Left ventricle myocardium inferior (tissue), 1 donor: ENCODE data around the gene ARRDC1. TPM values are rescaled to one million over a fixed set of nuclear protein-coding genes. Genes with fewer than 3 reads are reported as not detected.

ENCODE experiments used
- DNase-seq: peaks from one replicate; pipeline ENCODE4 v3.0.0-alpha.2; 2020
- H3K27ac ChIP-seq: fragments of 200-600 bp; replicated peaks from 2 replicates; pipeline ENCODE4 v1.8.0; 2021
- H3K27me3 ChIP-seq: fragments of 200-600 bp; 2 replicates; pipeline ENCODE4 v1.8.0; 2021; ENCODE audit warnings: low read depth
- H3K36me3 ChIP-seq: fragments of 200-600 bp; 2 replicates; pipeline ENCODE4 v1.8.0; 2021
- H3K4me1 ChIP-seq: fragments of 200-600 bp; 2 replicates; pipeline ENCODE4 v1.8.0; 2021
- H3K4me3 ChIP-seq: fragments of 200-600 bp; 2 replicates; pipeline ENCODE4 v1.8.0; 2021; ENCODE audit warnings: mild to moderate bottlenecking, moderate library complexity
- H3K9me3 ChIP-seq: fragments of 200-600 bp; replicated peaks from 2 replicates; pipeline ENCODE4 v1.8.0; 2021
- intact Hi-C: fragments of 100-400 bp; cut with micrococcal nuclease; formaldehyde crosslinking; loops from one replicate; pipeline ENCODE4 v1.11.0; 2022
- long read RNA-seq: library from polyadenylated mRNA; unstranded; transcript quantifications from one replicate; pipeline ENCODE4 v2.0.0, GENCODE V29; 2021
- total RNA-seq: library from RNA; stranded (reverse); fragmentation: NEBNext Ultra II Directional; extraction: Animal tissue kit (Norgen Biotek cat#: 25700); gene quantifications from one replicate; pipeline ENCODE4 v1.2.1, GENCODE V29; 2021
- TF ChIP-seq, protein P1 (sequence below): fragments of 200-600 bp; IDR thresholded peaks from 2 replicates; pipeline ENCODE4 v1.8.0; 2021; ENCODE audit warnings: antibody characterized with exemption, mild to moderate bottlenecking, borderline replicate concordance
- donor health status: DM: no; HTN: yes; CAD: no; lungs with severe emphysema.

The ARRDC1 gene, protein sequence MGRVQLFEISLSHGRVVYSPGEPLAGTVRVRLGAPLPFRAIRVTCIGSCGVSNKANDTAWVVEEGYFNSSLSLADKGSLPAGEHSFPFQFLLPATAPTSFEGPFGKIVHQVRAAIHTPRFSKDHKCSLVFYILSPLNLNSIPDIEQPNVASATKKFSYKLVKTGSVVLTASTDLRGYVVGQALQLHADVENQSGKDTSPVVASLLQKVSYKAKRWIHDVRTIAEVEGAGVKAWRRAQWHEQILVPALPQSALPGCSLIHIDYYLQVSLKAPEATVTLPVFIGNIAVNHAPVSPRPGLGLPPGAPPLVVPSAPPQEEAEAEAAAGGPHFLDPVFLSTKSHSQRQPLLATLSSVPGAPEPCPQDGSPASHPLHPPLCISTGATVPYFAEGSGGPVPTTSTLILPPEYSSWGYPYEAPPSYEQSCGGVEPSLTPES
- 16.2 TPM for total RNA-seq
- long read RNA-seq, transcript ARRDC1-201 (8 exons, 1,586 nt) = major isoform, 12 of 38 reads
- long read RNA-seq, partial matches to known transcripts = 16 of 38 reads
- long read RNA-seq, other reads (novel, unspliced or antisense) = 10 of 38 reads

DNA sequence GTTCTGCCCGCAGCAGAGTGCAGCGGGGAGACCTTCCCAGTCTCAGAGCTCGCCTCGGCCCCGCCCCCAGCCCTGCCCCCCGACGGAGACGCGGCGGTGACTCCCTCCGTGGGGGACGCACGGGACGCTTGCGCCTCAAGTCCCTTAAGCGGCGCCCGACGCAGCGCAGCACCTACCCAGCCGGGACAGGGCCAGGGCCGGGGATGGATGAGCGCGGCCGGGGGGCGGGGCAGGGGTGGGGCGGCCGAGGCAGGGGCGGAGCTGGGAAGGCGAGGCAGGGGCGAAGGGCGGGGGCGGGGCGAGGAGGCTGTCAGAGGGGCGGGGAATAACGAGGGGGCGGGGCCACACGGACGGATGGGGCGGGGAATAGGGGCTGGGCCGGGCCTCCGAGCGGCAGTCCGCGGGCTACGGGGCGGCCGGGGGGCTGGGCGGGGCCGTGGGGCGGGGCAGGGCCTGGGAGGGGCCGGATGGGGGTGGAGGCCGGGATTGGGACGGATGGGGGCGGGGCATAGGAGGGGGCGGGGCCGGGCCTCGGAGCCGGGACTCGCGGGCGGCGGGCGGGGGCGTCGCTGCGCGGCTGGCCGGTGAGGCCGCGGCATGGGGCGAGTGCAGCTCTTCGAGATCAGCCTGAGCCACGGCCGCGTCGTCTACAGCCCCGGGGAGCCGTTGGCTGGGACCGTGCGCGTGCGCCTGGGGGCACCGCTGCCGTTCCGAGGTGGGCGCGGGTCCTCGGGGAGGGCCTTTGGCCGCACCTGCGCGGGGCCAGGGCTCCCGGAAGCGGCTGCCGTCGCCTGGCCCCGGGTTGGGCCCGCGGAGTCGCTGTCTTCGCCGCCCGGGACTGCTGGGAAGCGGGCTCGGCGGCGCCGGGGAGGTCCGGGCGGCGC, at the start of gene ARRDC1:
Gene ARRDC1, plus strand, starts transcription at position 566 of the 884 bp plus-strand sequence. Its CDS starts 32 bp downstream, at position 598.
- peaks cover 46% of the 10 kb centered on the region for H3K4me1 ChIP-seq
- TF ChIP-seq, protein P1, sequence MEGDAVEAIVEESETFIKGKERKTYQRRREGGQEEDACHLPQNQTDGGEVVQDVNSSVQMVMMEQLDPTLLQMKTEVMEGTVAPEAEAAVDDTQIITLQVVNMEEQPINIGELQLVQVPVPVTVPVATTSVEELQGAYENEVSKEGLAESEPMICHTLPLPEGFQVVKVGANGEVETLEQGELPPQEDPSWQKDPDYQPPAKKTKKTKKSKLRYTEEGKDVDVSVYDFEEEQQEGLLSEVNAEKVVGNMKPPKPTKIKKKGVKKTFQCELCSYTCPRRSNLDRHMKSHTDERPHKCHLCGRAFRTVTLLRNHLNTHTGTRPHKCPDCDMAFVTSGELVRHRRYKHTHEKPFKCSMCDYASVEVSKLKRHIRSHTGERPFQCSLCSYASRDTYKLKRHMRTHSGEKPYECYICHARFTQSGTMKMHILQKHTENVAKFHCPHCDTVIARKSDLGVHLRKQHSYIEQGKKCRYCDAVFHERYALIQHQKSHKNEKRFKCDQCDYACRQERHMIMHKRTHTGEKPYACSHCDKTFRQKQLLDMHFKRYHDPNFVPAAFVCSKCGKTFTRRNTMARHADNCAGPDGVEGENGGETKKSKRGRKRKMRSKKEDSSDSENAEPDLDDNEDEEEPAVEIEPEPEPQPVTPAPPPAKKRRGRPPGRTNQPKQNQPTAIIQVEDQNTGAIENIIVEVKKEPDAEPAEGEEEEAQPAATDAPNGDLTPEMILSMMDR = no peak
- no peaks in the 10 kb centered on the region for H3K27me3 ChIP-seq
- DNase-seq = peak; percentile 92
- H3K9me3 ChIP-seq = no peaks in the 10 kb centered on the region
- intact Hi-C loops = no loop called here
- peak within 1 kb of the TSS; percentile 95 for H3K27ac ChIP-seq
- peaks cover 4% of the 10 kb centered on the region for H3K36me3 ChIP-seq
- H3K4me3 ChIP-seq = peak within 1 kb of the TSS; percentile 94

GRCh38 chr9:137556069-137556838, 49.2 kb upstream of the ARRDC1 start:
- DNase-seq = no peak
- peaks cover 63% of the 10 kb centered on the region for H3K36me3 ChIP-seq
- no peak overlapping the region for H3K4me3 ChIP-seq
- H3K9me3 ChIP-seq = no peaks in the 10 kb centered on the region
- peaks cover 32% of the 10 kb centered on the region for H3K4me1 ChIP-seq
- H3K27ac ChIP-seq = peak overlapping the region; percentile 54
- TF ChIP-seq, protein P1 = no peak
- intact Hi-C loops = no loop called here
- no peaks in the 10 kb centered on the region for H3K27me3 ChIP-seq

- Histone ChIP-seq H3K27me3 (no peaks in the 10 kb centered on the region), H3K36me3 (peaks cover 74% of the 10 kb centered on the region), H3K27ac (no peak overlapping the region), H3K9me3 (no peaks in the 10 kb centered on the region), H3K4me1 (peaks cover 18% of the 10 kb centered on the region), H3K4me3 (no peak overlapping the region)
- intact Hi-C loops = no loop called here
- TF ChIP-seq, protein P1 = no peak
- DNase-seq = no peak
Observed at GRCh38 chr9:137558127-137558526, 47.4 kb upstream of the ARRDC1 start.

GRCh38 chr9:137564134-137564533, 41.4 kb upstream of the ARRDC1 start:
- intact Hi-C loops = no loop called here
- Histone ChIP-seq H3K4me1 (no peaks in the 10 kb centered on the region), H3K9me3 (no peaks in the 10 kb centered on the region), H3K27ac (no peak overlapping the region), H3K27me3 (no peaks in the 10 kb centered on the region), H3K36me3 (peaks cover 44% of the 10 kb centered on the region), H3K4me3 (no peak overlapping the region)
- DNase-seq = no peak
- TF ChIP-seq, protein P1 = no peak
